Neutrophil (primary cell): ENCODE results near the gene THOC6.
"Not testable (repeated sequence)": the region's sequence is repeated elsewhere in the genome, so short reads cannot be mapped to it uniquely, and the experiment has no call there.

Experiments
- H3K27ac ChIP-seq: fragments of 200-600 bp; sonication (generic); 2 replicates; pipeline ENCODE4 v1.5.1; 2016; ENCODE audit warnings: mild to moderate bottlenecking, moderate library complexity
- H3K27me3 ChIP-seq: fragments of 200-600 bp; sonication (generic); 2 replicates; pipeline ENCODE4 v1.6.0; 2016; ENCODE audit warnings: mild to moderate bottlenecking
- H3K36me3 ChIP-seq: fragments of 200-600 bp; sonication (generic); 2 replicates; pipeline ENCODE4 v1.5.1; 2017
- H3K4me1 ChIP-seq, 2 experiments: fragments of 200-600 bp in 1 of 2; sonication (generic) in 1 of 2; 1 replicate in 1 of 2; 2 replicates in 1 of 2; pipeline versions ENCODE4 v1.5.1 to v1.6.1; 2013 to 2016; ENCODE audit warnings: low read depth in 1 of 2, low read length in 1 of 2, mild to moderate bottlenecking in 1 of 2, moderate library complexity in 1 of 2; ENCODE audit not compliant: control insufficient read depth in 1 of 2, insufficient read depth in 1 of 2
- H3K4me3 ChIP-seq, 2 experiments: fragments of 200-600 bp in 1 of 2; sonication (generic) in 1 of 2; 1 replicate in 1 of 2; 2 replicates in 1 of 2; pipeline ENCODE4 v1.5.1; 2013 to 2016; ENCODE audit warnings: low read depth in 1 of 2, low read length in 1 of 2, mild to moderate bottlenecking in 1 of 2, moderate library complexity in 1 of 2
- H3K9me3 ChIP-seq: fragments of 200-600 bp; sonication (generic); 2 replicates; pipeline ENCODE4 v1.5.1; 2016
- TF ChIP-seq, protein P1 (sequence below): fragments of 200-600 bp; sonication (generic); IDR thresholded peaks from 2 replicates; pipeline ENCODE4 v1.5.1; 2016; ENCODE audit warnings: antibody characterized with exemption

The THOC6 gene

GRCh38 chr16:3051494-3051893 is 27.7 kb downstream of the THOC6 start:
- peak overlapping the region; percentile 99 for H3K4me3 ChIP-seq

GRCh38 chr16:3052571-3053329 is 28.9 kb downstream of the THOC6 start:
- not testable (repeated sequence) for H3K27me3 ChIP-seq, H3K9me3 ChIP-seq
- Histone ChIP-seq H3K36me3 (peaks cover 78% of the 10 kb centered on the region), H3K27ac (peak overlapping the region; percentile 94), H3K4me1 (peaks cover 93 to 99% of the 10 kb centered on the region in 2 experiments), H3K4me3 (peak overlapping the region; percentile 99)

More at GRCh38 chr16:3051494-3051893, 27.7 kb downstream of the THOC6 start:
- peaks cover 66% of the 10 kb centered on the region for H3K36me3 ChIP-seq
- no peaks in the 10 kb centered on the region for H3K9me3 ChIP-seq
- peak overlapping the region; percentile 94 for H3K27ac ChIP-seq
- H3K4me1 ChIP-seq = peaks cover 81 to 91% of the 10 kb centered on the region in 2 experiments
- H3K27me3 ChIP-seq = no peaks in the 10 kb centered on the region
- TF ChIP-seq, protein P1, sequence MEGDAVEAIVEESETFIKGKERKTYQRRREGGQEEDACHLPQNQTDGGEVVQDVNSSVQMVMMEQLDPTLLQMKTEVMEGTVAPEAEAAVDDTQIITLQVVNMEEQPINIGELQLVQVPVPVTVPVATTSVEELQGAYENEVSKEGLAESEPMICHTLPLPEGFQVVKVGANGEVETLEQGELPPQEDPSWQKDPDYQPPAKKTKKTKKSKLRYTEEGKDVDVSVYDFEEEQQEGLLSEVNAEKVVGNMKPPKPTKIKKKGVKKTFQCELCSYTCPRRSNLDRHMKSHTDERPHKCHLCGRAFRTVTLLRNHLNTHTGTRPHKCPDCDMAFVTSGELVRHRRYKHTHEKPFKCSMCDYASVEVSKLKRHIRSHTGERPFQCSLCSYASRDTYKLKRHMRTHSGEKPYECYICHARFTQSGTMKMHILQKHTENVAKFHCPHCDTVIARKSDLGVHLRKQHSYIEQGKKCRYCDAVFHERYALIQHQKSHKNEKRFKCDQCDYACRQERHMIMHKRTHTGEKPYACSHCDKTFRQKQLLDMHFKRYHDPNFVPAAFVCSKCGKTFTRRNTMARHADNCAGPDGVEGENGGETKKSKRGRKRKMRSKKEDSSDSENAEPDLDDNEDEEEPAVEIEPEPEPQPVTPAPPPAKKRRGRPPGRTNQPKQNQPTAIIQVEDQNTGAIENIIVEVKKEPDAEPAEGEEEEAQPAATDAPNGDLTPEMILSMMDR = no peak

DNA sequence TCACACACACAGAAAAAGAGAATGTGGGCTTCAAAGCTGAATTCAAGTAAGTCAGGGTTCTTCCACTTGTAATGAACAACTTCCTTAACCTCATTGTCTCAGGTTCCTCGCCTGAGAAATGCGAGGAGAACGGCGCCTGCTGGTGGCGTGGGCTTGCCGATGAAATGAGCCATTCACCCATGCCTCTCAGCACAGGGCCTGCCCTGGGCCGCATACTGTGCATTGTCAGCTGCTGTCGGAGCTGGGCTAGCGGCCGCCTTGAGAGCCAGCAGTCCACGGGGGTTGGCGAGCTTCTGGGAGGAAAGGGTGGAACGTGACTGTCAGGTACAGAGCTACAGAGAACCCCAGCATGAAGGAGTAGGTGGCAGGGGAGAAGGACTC is 29.5 kb downstream of the THOC6 start:
- peak overlapping the region; percentile 94 for H3K27ac ChIP-seq
- H3K27me3 ChIP-seq, H3K9me3 ChIP-seq: not testable (repeated sequence)
- TF ChIP-seq, protein P1 = peak; percentile 15
- H3K36me3 ChIP-seq = peaks cover 78% of the 10 kb centered on the region
- peak overlapping the region; percentile 99 for H3K4me3 ChIP-seq
- peaks cover 95 to 99% of the 10 kb centered on the region in 2 experiments for H3K4me1 ChIP-seq

DNA sequence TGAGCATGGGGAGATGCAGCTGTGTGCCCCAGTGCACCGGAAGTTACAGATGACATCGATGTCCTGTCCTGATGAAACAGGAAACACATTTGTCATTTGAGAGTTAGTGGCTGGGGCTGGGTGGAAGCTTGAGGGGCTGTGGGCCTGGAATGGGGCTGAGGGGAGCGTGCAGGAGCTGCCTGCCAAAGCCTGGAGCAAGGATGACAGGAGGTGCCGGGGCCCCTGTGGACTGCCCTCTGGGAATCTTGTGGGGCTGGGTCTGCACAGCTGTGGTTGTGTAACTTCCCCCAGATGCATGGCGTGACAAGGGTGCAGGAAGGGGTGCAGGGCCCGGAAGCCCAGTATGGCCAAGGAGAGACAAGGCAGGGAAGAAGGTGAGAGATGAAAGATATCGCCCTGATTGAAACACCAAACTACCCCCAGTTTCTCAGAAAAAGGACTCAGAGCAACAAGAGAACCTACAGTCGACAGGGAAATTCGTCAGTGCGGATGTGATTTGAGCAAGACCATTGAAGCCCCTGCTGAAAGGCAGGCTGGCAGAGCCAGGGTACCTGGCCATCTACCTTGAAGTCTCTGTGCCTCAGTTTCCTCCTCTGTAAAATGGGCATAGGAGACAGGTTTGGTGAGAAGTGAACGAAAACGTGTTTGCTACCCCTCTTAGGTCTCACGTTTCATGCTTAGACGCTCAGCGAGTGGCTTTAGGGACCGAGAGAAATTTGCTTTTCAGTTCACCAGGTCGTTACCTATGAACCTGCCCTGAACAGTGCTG is 31.3 kb downstream of the THOC6 start:
- H3K4me1 ChIP-seq = peaks cover 92 to 97% of the 10 kb centered on the region in 2 experiments
- H3K27me3 ChIP-seq = no peaks in the 10 kb centered on the region
- peak overlapping the region; percentile 94 for H3K27ac ChIP-seq
- peak overlapping the region; percentile 98 to 99 for H3K4me3 ChIP-seq
- no peaks in the 10 kb centered on the region for H3K9me3 ChIP-seq
- H3K36me3 ChIP-seq = peaks cover 78% of the 10 kb centered on the region
- TF ChIP-seq, protein P1 = no peak

GRCh38 chr16:3055734-3056115 is 31.9 kb downstream of the THOC6 start:
- Histone ChIP-seq H3K27ac (peak overlapping the region; percentile 94), H3K36me3 (peaks cover 78% of the 10 kb centered on the region), H3K4me1 (peaks cover 92 to 97% of the 10 kb centered on the region in 2 experiments), H3K4me3 (peak overlapping the region; percentile 98 to 99)
- not testable (repeated sequence) for H3K9me3 ChIP-seq, H3K27me3 ChIP-seq

GRCh38 chr16:3056336-3057180 is 32.7 kb downstream of the THOC6 start:
- H3K27ac ChIP-seq = peak overlapping the region; percentile 94
- no peaks in the 10 kb centered on the region for H3K27me3 ChIP-seq

More at GRCh38 chr16:3056336-3057180, 32.7 kb downstream of the THOC6 start:
- Histone ChIP-seq H3K9me3 (no peaks in the 10 kb centered on the region), H3K4me1 (peaks cover 90 to 97% of the 10 kb centered on the region in 2 experiments), H3K4me3 (peak overlapping the region; percentile 98 to 99), H3K36me3 (peaks cover 72% of the 10 kb centered on the region)
- TF ChIP-seq, protein P1 = no peak
